ACC112 (cell line): ENCODE results near the gene FRA10AC1.

ENCODE experiments used
- H2AFZ ChIP-seq: fragments of 200-600 bp; sonication (generic); one replicate; pipeline ENCODE4 v1.6.0; 2017; ENCODE audit warnings: antibody characterized with exemption, low read length; ENCODE audit not compliant: unreplicated experiment
- H3K27ac ChIP-seq: fragments of 200-600 bp; sonication (generic); 2 replicates; pipeline ENCODE4 v1.5.1; 2014; ENCODE audit warnings: low read depth, mild to moderate bottlenecking, antibody characterized with exemption, low read length, moderate library complexity
- H3K27me3 ChIP-seq: fragments of 200-600 bp; sonication (generic); 2 replicates; pipeline ENCODE4 v1.6.1; 2014; ENCODE audit warnings: mild to moderate bottlenecking, antibody characterized with exemption, low read length, moderate library complexity, mixed read lengths; ENCODE audit not compliant: insufficient read depth
- H3K36me3 ChIP-seq: fragments of 200-600 bp; sonication (generic); 2 replicates; pipeline ENCODE4 v1.6.1; 2016; ENCODE audit warnings: mild to moderate bottlenecking, antibody characterized with exemption, low read length, moderate library complexity, mixed read lengths; ENCODE audit not compliant: insufficient read depth
- H3K4me1 ChIP-seq: fragments of 200-600 bp; sonication (generic); one replicate; pipeline ENCODE4 v1.6.1; 2016; ENCODE audit warnings: low read length, mixed read lengths; ENCODE audit not compliant: insufficient read depth, unreplicated experiment, control insufficient read depth
- H3K4me3 ChIP-seq: fragments of 200-600 bp; sonication (generic); 2 replicates; pipeline ENCODE4 v1.5.1; 2014; ENCODE audit warnings: mild to moderate bottlenecking, low read depth, low read length
- H3K79me2 ChIP-seq: fragments of 200-600 bp; sonication (generic); one replicate; pipeline ENCODE4 v1.6.0; 2016; ENCODE audit warnings: low read length; ENCODE audit not compliant: control insufficient read depth, unreplicated experiment, insufficient read depth

Gene FRA10AC1

GRCh38 chr10:93630625-93631557 is 71.5 kb downstream of the FRA10AC1 start:
- no peaks in the 10 kb centered on the region for H3K79me2 ChIP-seq
- no peak overlapping the region for H2AFZ ChIP-seq
- peaks cover 6% of the 10 kb centered on the region; the same call in 1 of the 2 replicates for H3K27me3 ChIP-seq
- H3K4me1 ChIP-seq = no peaks in the 10 kb centered on the region
- no peak overlapping the region for H3K4me3 ChIP-seq
- no peaks in the 10 kb centered on the region for H3K36me3 ChIP-seq
- H3K27ac ChIP-seq = no peak overlapping the region

- H2AFZ ChIP-seq = no peak overlapping the region
- H3K4me3 ChIP-seq = no peak overlapping the region
- H3K4me1 ChIP-seq = no peaks in the 10 kb centered on the region
- no peaks in the 10 kb centered on the region for H3K79me2 ChIP-seq
- peaks cover 4% of the 10 kb centered on the region; the same call in 1 of the 2 replicates for H3K27me3 ChIP-seq
- no peaks in the 10 kb centered on the region for H3K36me3 ChIP-seq
- H3K27ac ChIP-seq = no peak overlapping the region
These were observed 72.6 kb downstream of the FRA10AC1 start for GRCh38 chr10:93629647-93630305.

- peaks cover 4% of the 10 kb centered on the region for H3K27me3 ChIP-seq
- H3K4me1 ChIP-seq = no peaks in the 10 kb centered on the region
- no peaks in the 10 kb centered on the region for H3K79me2 ChIP-seq
- H2AFZ ChIP-seq = no peak overlapping the region
- H3K36me3 ChIP-seq = no peaks in the 10 kb centered on the region
- no peak overlapping the region for H3K4me3 ChIP-seq
- H3K27ac ChIP-seq = no peak overlapping the region
These were observed 73.5 kb downstream of the FRA10AC1 start for GRCh38 chr10:93628858-93629257.

- H3K4me3 ChIP-seq = no peak overlapping the region
- peaks cover 55% of the 10 kb centered on the region for H3K27me3 ChIP-seq
- H3K79me2 ChIP-seq = no peaks in the 10 kb centered on the region
- no peaks in the 10 kb centered on the region for H3K4me1 ChIP-seq
- no peak overlapping the region for H3K27ac ChIP-seq
- no peaks in the 10 kb centered on the region for H3K36me3 ChIP-seq
- no peak overlapping the region for H2AFZ ChIP-seq
These were observed 79.5 kb downstream of the FRA10AC1 start for GRCh38 chr10:93622942-93623341.

GRCh38 chr10:93620925-93621324 is 81.5 kb downstream of the FRA10AC1 start:
- Histone ChIP-seq H3K4me1 (no peaks in the 10 kb centered on the region), H3K4me3 (no peak overlapping the region), H3K27me3 (peaks cover 55% of the 10 kb centered on the region), H3K36me3 (no peaks in the 10 kb centered on the region), H3K79me2 (no peaks in the 10 kb centered on the region), H2AFZ (no peak overlapping the region), H3K27ac (no peak overlapping the region)
